ENCODE data around the gene RPL37.

DNA sequence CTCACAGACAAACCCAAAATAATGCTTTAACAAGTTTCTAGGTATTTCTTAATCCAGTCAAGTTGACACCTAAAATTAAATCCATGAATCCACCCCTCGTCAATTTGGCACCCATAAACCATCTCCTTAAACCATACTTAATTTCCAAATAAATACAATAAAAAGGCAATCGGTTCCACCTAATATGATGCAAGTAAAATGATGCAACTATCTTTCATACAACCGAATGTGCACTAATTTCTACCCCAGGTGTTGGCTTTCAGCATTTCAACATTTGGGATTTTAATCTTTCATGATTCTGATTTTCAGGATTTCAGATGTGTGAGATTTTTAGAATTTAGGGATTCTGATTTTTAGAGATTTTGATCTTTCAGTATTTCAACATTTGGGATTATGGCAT is 54.2 kb downstream of the RPL37 start:
- TF ChIP-seq POLR2A (IDR thresholded peaks at IDR 0.05; ENCODE audit: low read length) (no peak), GATA1 (IDR thresholded peaks at IDR 0.05; ENCODE audit: low read depth, low read length) (no peak)

All from erythroblast (primary cell).